GM12878 (cell line): Measurements from ENCODE around the gene EFCAB11. TPM values are rescaled to one million over a fixed set of nuclear protein-coding genes. Genes with fewer than 3 reads are reported as not detected.

Source experiments
- ASH2L ChIP-seq: fragments of 300-600, 200-600 bp; sonication (generic); IDR thresholded peaks from 2 replicates; pipeline ENCODE4 v1.6.1; 2017; ENCODE audit warnings: low read depth, mild to moderate bottlenecking, borderline replicate concordance
- CBX3 ChIP-seq: fragments of 200-600 bp; sonication (generic); IDR thresholded peaks from 2 replicates; pipeline ENCODE4 v1.6.1; 2016; ENCODE audit warnings: low read depth, borderline replicate concordance
- CBX5 ChIP-seq: sonication (generic); IDR thresholded peaks from 2 replicates; pipeline ENCODE4 v1.6.1; 2016; ENCODE audit warnings: low read depth, moderate library complexity, mild to moderate bottlenecking, inconsistent platforms
- CUX1 ChIP-seq: IDR thresholded peaks from 2 replicates; pipeline ENCODE4 v1.6.1; 2012; ENCODE audit warnings: improper control_type of control experiment, low read depth, low read length; ENCODE audit not compliant: insufficient replicate concordance
- EGR1 ChIP-seq, 2 experiments: IDR thresholded peaks; 1 replicate in 1 of 2; 2 replicates in 1 of 2; pipeline ENCODE4 v1.6.1; 2011 to 2012; ENCODE audit warnings: low read depth in 2 of 2, low read length in 2 of 2, borderline replicate concordance in 1 of 2, mild to moderate bottlenecking in 1 of 2, moderate library complexity in 1 of 2
- FOXK2 ChIP-seq: fragments of 450-650 bp; IDR thresholded peaks from 2 replicates; pipeline ENCODE4 v1.6.1; 2017; ENCODE audit warnings: mild to moderate bottlenecking, moderate library complexity
- MYC ChIP-seq: IDR thresholded peaks from 2 replicates; pipeline ENCODE4 v1.6.1; 2011; ENCODE audit warnings: mild to moderate bottlenecking, low read length, moderate library complexity, inconsistent platforms; ENCODE audit not compliant: insufficient read depth, insufficient replicate concordance, insufficient read length, severe bottlenecking
- PRDM15 ChIP-seq: fragments of 450-650 bp; formaldehyde crosslinking; IDR thresholded peaks from 2 replicates; pipeline ENCODE4 v1.4.0; 2020; ENCODE audit warnings: mild to moderate bottlenecking, moderate library complexity
- SMARCA5 ChIP-seq: fragments of 450-650 bp; IDR thresholded peaks from 2 replicates; pipeline ENCODE4 v1.6.1; 2017; ENCODE audit warnings: mild to moderate bottlenecking
- SUZ12 ChIP-seq: fragments of 200-600 bp; sonication (generic); IDR thresholded peaks from one replicate; pipeline ENCODE4 v1.6.1; 2018; ENCODE audit warnings: antibody characterized with exemption, mild to moderate bottlenecking; ENCODE audit not compliant: unreplicated experiment
- TCF3 ChIP-seq: IDR thresholded peaks from 2 replicates; pipeline ENCODE4 v1.6.1; 2012; ENCODE audit warnings: low read depth, mild to moderate bottlenecking, low read length, borderline replicate concordance; ENCODE audit not compliant: insufficient read depth
- ZNF384 ChIP-seq: IDR thresholded peaks from 2 replicates; pipeline ENCODE4 v1.6.1; 2012; ENCODE audit warnings: low read depth, mild to moderate bottlenecking, low read length, improper control_type of control experiment, borderline replicate concordance
- polyA plus RNA-seq, 11 experiments: library from polyadenylated mRNA; depleted of rRNA in 4 of 11; unstranded in 6 of 11; stranded (reverse) in 5 of 11; fragments of >200 nt; fragmentation: Nextera tagmentation in 4 of 11; fragmentation: Illumina TruSeq in 1 of 11; extraction: Ambion mirVana in 4 of 11; extraction: Trizol in 1 of 11; gene quantifications; 1 replicate in 1 of 11; 2 replicates in 10 of 11; pipeline versions ENCODE4 v1.2.1 to v1.2.3, GENCODE V29; 2011 to 2016; ENCODE audit warnings: inconsistent platforms in 2 of 11, missing spikeins in 2 of 11, low read depth in 1 of 11
- total RNA-seq, 4 experiments: library from RNA; depleted of rRNA in 3 of 4; stranded (reverse); fragments of >200 nt in 3 of 4; fragmentation: Illumina TruSeq in 1 of 4; extraction: Trizol in 1 of 4; gene quantifications; 2 replicates each; pipeline versions ENCODE4 v1.2.1 to v1.2.3, GENCODE V29; 2013 to 2021
- TF ChIP-seq, protein P1 (sequence below): fragments of 450-650 bp; IDR thresholded peaks from 2 replicates; pipeline ENCODE4 v1.6.1; 2017; ENCODE audit warnings: mild to moderate bottlenecking, moderate library complexity

EFCAB11 gene
- total and polyA plus RNA-seq, 10 of the 15 experiments (the other 5 are each of a cell fraction or from before 2014, with no cell fraction given): 8.6 to 37.4 (median 18.0) TPM

DNA sequence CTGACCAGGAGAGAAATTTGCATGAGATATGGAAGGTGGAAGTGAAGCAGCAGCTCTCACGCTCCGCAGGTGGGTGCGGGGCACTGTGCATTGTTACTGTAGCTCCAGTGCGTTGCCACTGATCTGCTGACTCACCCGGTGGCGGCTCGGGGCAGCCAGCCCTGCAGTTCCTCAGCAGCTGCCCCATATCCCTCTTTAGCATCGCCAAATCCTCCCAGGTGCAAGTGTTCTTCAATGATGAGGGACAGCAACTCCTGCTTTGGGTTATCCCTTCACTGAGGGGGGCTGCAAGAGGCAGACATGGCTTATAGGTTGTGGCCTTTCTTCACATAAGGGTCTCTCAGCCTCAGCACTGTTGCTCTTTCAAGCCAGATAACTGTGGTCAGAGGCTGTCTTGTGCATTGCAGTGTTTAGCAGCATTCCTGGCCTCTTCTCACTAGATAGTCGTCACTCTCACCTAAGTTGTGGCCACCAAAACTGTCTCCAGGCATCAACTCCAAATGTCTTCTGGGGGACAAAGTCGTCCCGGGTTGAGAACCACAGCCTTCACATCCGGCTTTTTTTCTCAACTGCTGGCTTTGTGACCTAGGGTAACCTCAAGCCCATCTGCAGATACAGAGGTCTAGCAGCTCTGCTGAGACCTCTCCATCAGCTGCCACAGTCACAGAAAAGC, 180.8 kb downstream of the EFCAB11 start (continued):
- TF ChIP-seq CUX1 (no peak), SMARCA5 (no peak), CBX3 (no peak), ZNF384 (peak; percentile 20; the same call in 1 of the 2 replicates), TCF3 (peak; percentile 35; the same call in 1 of the 2 replicates), FOXK2 (no peak), EGR1 (IDR thresholded peaks at IDR 0.05; ENCODE audit: borderline replicate concordance in 1 of 2, low read depth in 2 of 2, low read length in 2 of 2) (no peak), CBX5 (no peak), ASH2L (no peak), MYC (no peak), SUZ12 (no peak), PRDM15 (CRISPR knock-in tag) (no peak)
- TF ChIP-seq, protein P1, sequence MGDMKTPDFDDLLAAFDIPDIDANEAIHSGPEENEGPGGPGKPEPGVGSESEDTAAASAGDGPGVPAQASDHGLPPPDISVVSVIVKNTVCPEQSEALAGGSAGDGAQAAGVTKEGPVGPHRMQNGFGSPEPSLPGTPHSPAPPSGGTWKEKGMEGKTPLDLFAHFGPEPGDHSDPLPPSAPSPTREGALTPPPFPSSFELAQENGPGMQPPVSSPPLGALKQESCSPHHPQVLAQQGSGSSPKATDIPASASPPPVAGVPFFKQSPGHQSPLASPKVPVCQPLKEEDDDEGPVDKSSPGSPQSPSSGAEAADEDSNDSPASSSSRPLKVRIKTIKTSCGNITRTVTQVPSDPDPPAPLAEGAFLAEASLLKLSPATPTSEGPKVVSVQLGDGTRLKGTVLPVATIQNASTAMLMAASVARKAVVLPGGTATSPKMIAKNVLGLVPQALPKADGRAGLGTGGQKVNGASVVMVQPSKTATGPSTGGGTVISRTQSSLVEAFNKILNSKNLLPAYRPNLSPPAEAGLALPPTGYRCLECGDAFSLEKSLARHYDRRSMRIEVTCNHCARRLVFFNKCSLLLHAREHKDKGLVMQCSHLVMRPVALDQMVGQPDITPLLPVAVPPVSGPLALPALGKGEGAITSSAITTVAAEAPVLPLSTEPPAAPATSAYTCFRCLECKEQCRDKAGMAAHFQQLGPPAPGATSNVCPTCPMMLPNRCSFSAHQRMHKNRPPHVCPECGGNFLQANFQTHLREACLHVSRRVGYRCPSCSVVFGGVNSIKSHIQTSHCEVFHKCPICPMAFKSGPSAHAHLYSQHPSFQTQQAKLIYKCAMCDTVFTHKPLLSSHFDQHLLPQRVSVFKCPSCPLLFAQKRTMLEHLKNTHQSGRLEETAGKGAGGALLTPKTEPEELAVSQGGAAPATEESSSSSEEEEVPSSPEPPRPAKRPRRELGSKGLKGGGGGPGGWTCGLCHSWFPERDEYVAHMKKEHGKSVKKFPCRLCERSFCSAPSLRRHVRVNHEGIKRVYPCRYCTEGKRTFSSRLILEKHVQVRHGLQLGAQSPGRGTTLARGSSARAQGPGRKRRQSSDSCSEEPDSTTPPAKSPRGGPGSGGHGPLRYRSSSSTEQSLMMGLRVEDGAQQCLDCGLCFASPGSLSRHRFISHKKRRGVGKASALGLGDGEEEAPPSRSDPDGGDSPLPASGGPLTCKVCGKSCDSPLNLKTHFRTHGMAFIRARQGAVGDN: no peak
